ENCODE measurements around the gene LDLRAP1.

DNA sequence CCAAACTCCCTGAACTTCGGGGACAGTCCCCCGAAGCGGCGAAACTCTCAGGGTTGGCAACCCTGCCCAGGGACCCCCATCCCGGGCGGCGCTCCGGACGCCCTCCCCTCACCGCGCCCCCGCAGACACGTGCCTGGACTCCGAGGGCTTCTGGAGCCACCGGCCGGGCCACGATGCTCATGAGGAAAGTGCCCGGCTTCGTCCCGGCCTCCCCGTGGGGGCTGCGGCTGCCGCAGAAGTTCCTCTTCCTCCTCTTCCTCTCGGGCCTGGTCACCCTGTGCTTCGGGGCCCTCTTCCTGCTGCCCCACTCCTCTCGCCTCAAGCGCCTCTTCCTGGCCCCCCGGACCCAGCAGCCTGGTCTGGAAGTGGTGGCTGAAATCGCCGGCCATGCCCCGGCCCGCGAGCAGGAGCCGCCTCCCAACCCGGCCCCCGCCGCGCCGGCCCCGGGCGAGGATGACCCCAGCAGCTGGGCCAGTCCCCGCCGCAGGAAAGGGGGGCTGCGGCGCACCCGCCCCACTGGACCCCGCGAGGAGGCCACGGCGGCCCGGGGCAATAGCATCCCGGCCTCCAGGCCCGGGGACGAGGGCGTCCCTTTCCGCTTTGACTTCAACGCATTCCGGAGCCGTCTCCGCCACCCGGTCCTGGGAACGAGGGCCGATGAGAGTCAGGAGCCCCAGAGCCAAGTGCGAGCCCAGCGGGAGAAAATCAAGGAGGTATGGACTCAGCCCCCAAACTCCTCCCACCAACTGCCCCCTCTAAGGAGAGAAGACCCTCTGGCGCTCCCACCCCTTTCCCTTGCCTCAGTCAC lies 74.4 kb downstream of the LDLRAP1 start:
- peak; percentile 73 for TF ChIP-seq EZH2 (IDR thresholded peaks at IDR 0.05; ENCODE audit: insufficient read depth, poor library complexity, severe bottlenecking)
- TF ChIP-seq EZH2phosphoT487 (IDR thresholded peaks at IDR 0.05; ENCODE audit: insufficient read depth, low read depth), result 0 out of 2 replicates have a peak, but pooled peaks have one; percentile 36

Data from GM23248 (cell line).